ENCODE data around the gene CDX1.

Gene CDX1

GRCh38 chr5:150176745-150177477, 10.3 kb downstream of the CDX1 start:
- TF ChIP-seq HDGF (IDR thresholded peaks at IDR 0.05; ENCODE audit: borderline replicate concordance) (no peak), SP1 (IDR thresholded peaks at IDR 0.05) (no peak), CTBP1 (IDR thresholded peaks at IDR 0.05; ENCODE audit: borderline replicate concordance) (no peak), LEF1 (IDR thresholded peaks at IDR 0.05; ENCODE audit: borderline replicate concordance) (no peak), BHLHE40 (IDR thresholded peaks at IDR 0.05; ENCODE audit: borderline replicate concordance) (no peak), ARNT (IDR thresholded peaks at IDR 0.05) (no peak), TARDBP (IDR thresholded peaks at IDR 0.05) (no peak), SUZ12 (IDR thresholded peaks at IDR 0.05) (no peak), ELF4 (IDR thresholded peaks at IDR 0.05) (no peak), FOXM1 (IDR thresholded peaks at IDR 0.05; ENCODE audit: borderline replicate concordance) (no peak), PKNOX1 (IDR thresholded peaks at IDR 0.05) (no peak), NFRKB (IDR thresholded peaks at IDR 0.05) (no peak), L3MBTL2 (conservative IDR thresholded peaks at IDR 0.05) (no peak), FOXA1 (IDR thresholded peaks at IDR 0.05) (no peak), ZNF384 (IDR thresholded peaks at IDR 0.05) (no peak), FOXK2 (IDR thresholded peaks at IDR 0.05) (no peak)
- POLR2A ChIA-PET, result no interaction called here
- no peak for DNase-seq (ENCODE audit: extremely low spot score)
- CTCF ChIA-PET, result interaction anchor here (1.1 to 1.6 kb wide), 3 partner anchors 8 to 16 kb away, joined by 3 to 4 read pairs (median 3); no protein-coding TSS in a partner anchor

GRCh38 chr5:150177721-150178120, 11.1 kb downstream of the CDX1 start:
- no peak for TF ChIP-seq SUZ12 (IDR thresholded peaks at IDR 0.05)
- TF ChIP-seq SP1 (IDR thresholded peaks at IDR 0.05), result no peak
- TF ChIP-seq NFRKB (IDR thresholded peaks at IDR 0.05), result no peak
- no peak for TF ChIP-seq ARNT (IDR thresholded peaks at IDR 0.05)
- TF ChIP-seq FOXA1 (IDR thresholded peaks at IDR 0.05), result no peak
- no peak for TF ChIP-seq PKNOX1 (IDR thresholded peaks at IDR 0.05)
- no peak for TF ChIP-seq ELF4 (IDR thresholded peaks at IDR 0.05)
- no peak for TF ChIP-seq LEF1 (IDR thresholded peaks at IDR 0.05; ENCODE audit: borderline replicate concordance)
- no peak for TF ChIP-seq TARDBP (IDR thresholded peaks at IDR 0.05)
- TF ChIP-seq FOXM1 (IDR thresholded peaks at IDR 0.05; ENCODE audit: borderline replicate concordance), result no peak
- no peak for TF ChIP-seq CTBP1 (IDR thresholded peaks at IDR 0.05; ENCODE audit: borderline replicate concordance)
- no peak for TF ChIP-seq L3MBTL2 (conservative IDR thresholded peaks at IDR 0.05)
- TF ChIP-seq ZNF384 (IDR thresholded peaks at IDR 0.05), result no peak
- TF ChIP-seq BHLHE40 (IDR thresholded peaks at IDR 0.05; ENCODE audit: borderline replicate concordance), result no peak
- no peak for TF ChIP-seq FOXK2 (IDR thresholded peaks at IDR 0.05)
- no peak for TF ChIP-seq HDGF (IDR thresholded peaks at IDR 0.05; ENCODE audit: borderline replicate concordance)
- POLR2A ChIA-PET, result no interaction called here
- CTCF ChIA-PET, result no interaction called here
- DNase-seq (ENCODE audit: extremely low spot score), result no peak

GRCh38 chr5:150178262-150178661, 11.7 kb downstream of the CDX1 start:
- no peak for DNase-seq (ENCODE audit: extremely low spot score)
- ChIA-PET CTCF (interaction anchor here (0.6 kb wide), 1 partner anchor 18 kb away, joined by 3 read pairs; no protein-coding TSS in a partner anchor), POLR2A (no interaction called here)
- TF ChIP-seq FOXA1 (IDR thresholded peaks at IDR 0.05) (no peak), ZNF384 (IDR thresholded peaks at IDR 0.05) (no peak), FOXM1 (IDR thresholded peaks at IDR 0.05; ENCODE audit: borderline replicate concordance) (no peak), CTBP1 (IDR thresholded peaks at IDR 0.05; ENCODE audit: borderline replicate concordance) (no peak), ELF4 (IDR thresholded peaks at IDR 0.05) (no peak), SUZ12 (IDR thresholded peaks at IDR 0.05) (no peak), PKNOX1 (IDR thresholded peaks at IDR 0.05) (no peak), L3MBTL2 (conservative IDR thresholded peaks at IDR 0.05) (no peak), HDGF (IDR thresholded peaks at IDR 0.05; ENCODE audit: borderline replicate concordance) (no peak), LEF1 (IDR thresholded peaks at IDR 0.05; ENCODE audit: borderline replicate concordance) (no peak), FOXK2 (IDR thresholded peaks at IDR 0.05) (no peak), BHLHE40 (IDR thresholded peaks at IDR 0.05; ENCODE audit: borderline replicate concordance) (no peak), TARDBP (IDR thresholded peaks at IDR 0.05) (no peak), NFRKB (IDR thresholded peaks at IDR 0.05) (no peak), ARNT (IDR thresholded peaks at IDR 0.05) (no peak), SP1 (IDR thresholded peaks at IDR 0.05) (no peak)

GRCh38 chr5:150179019-150179620, 12.5 kb downstream of the CDX1 start:
- no peak for TF ChIP-seq ARNT (IDR thresholded peaks at IDR 0.05)
- TF ChIP-seq ZNF384 (IDR thresholded peaks at IDR 0.05), result no peak
- no peak for TF ChIP-seq BHLHE40 (IDR thresholded peaks at IDR 0.05; ENCODE audit: borderline replicate concordance)
- no peak for TF ChIP-seq SP1 (IDR thresholded peaks at IDR 0.05)
- no peak for TF ChIP-seq NFRKB (IDR thresholded peaks at IDR 0.05)
- no peak for TF ChIP-seq LEF1 (IDR thresholded peaks at IDR 0.05; ENCODE audit: borderline replicate concordance)
- no peak for TF ChIP-seq FOXA1 (IDR thresholded peaks at IDR 0.05)
- TF ChIP-seq FOXM1 (IDR thresholded peaks at IDR 0.05; ENCODE audit: borderline replicate concordance), result no peak
- no peak for TF ChIP-seq ELF4 (IDR thresholded peaks at IDR 0.05)
- ChIA-PET CTCF (interaction anchor here (0.6 to 1.1 kb wide), 3 partner anchors 16 to 19 kb away, joined by 3 read pairs; no protein-coding TSS in a partner anchor), POLR2A (no interaction called here)
- no peak for DNase-seq (ENCODE audit: extremely low spot score)

- POLR2A ChIA-PET, result no interaction called here
- TF ChIP-seq SUZ12 (IDR thresholded peaks at IDR 0.05) (no peak), LEF1 (IDR thresholded peaks at IDR 0.05; ENCODE audit: borderline replicate concordance) (no peak), FOXK2 (IDR thresholded peaks at IDR 0.05) (no peak), FOXM1 (IDR thresholded peaks at IDR 0.05; ENCODE audit: borderline replicate concordance) (no peak), PKNOX1 (IDR thresholded peaks at IDR 0.05) (no peak), L3MBTL2 (conservative IDR thresholded peaks at IDR 0.05) (no peak), TARDBP (IDR thresholded peaks at IDR 0.05) (no peak), FOXA1 (IDR thresholded peaks at IDR 0.05) (no peak), NFRKB (IDR thresholded peaks at IDR 0.05) (no peak), ZNF384 (IDR thresholded peaks at IDR 0.05) (no peak), SP1 (IDR thresholded peaks at IDR 0.05) (no peak), ARNT (IDR thresholded peaks at IDR 0.05) (no peak), CTBP1 (IDR thresholded peaks at IDR 0.05; ENCODE audit: borderline replicate concordance) (no peak), HDGF (IDR thresholded peaks at IDR 0.05; ENCODE audit: borderline replicate concordance) (no peak), ELF4 (IDR thresholded peaks at IDR 0.05) (no peak), BHLHE40 (IDR thresholded peaks at IDR 0.05; ENCODE audit: borderline replicate concordance) (no peak)
- CTCF ChIA-PET, result interaction anchor here (0.7 to 2.0 kb wide), 2 partner anchors 18 to 539 kb away, joined by 3 to 4 read pairs; no protein-coding TSS in a partner anchor
- no peak for DNase-seq (ENCODE audit: extremely low spot score)
These were observed 13.9 kb downstream of the CDX1 start for GRCh38 chr5:150180241-150181026.
